HUES64 (cell line): Measurements from ENCODE around the gene PIGO.
A peak's percentile ranks its signal among the peaks of the same experiment; 100 is the strongest.

Experiments used
- H3K27ac ChIP-seq: 2 replicates; pipeline ENCODE4 v1.7.0; 2013; ENCODE audit warnings: low read depth, low read length, inconsistent platforms
- H3K27me3 ChIP-seq: 2 replicates; pipeline ENCODE4 v1.6.1; 2013; ENCODE audit warnings: mild to moderate bottlenecking, low read length; ENCODE audit not compliant: insufficient read depth
- H3K36me3 ChIP-seq: 2 replicates; pipeline ENCODE4 v1.6.1; 2013; ENCODE audit warnings: mild to moderate bottlenecking, low read length; ENCODE audit not compliant: insufficient read depth
- H3K4me1 ChIP-seq: 2 replicates; pipeline ENCODE4 v1.6.1; 2013; ENCODE audit warnings: mild to moderate bottlenecking, low read length, moderate library complexity; ENCODE audit not compliant: insufficient read depth
- H3K4me3 ChIP-seq: 2 replicates; pipeline ENCODE4 v1.5.1; 2013; ENCODE audit warnings: mild to moderate bottlenecking, low read length, moderate library complexity
- H3K9ac ChIP-seq: 2 replicates; pipeline ENCODE4 v1.6.1; 2013; ENCODE audit warnings: mild to moderate bottlenecking, low read depth, low read length
- H3K9me3 ChIP-seq: 2 replicates; pipeline ENCODE4 v1.6.1; 2013; ENCODE audit warnings: low read depth, low read length; ENCODE audit not compliant: insufficient read depth
- WGBS: fragments of 150-250, 120-280 bp; methylation state at CpG from one replicate; pipeline ENCODE4 v1.1.7; 2013; ENCODE audit warnings: missing lambda C conversion rate; 5-methylcytosine and 5-hydroxymethylcytosine counted together

PIGO gene

DNA sequence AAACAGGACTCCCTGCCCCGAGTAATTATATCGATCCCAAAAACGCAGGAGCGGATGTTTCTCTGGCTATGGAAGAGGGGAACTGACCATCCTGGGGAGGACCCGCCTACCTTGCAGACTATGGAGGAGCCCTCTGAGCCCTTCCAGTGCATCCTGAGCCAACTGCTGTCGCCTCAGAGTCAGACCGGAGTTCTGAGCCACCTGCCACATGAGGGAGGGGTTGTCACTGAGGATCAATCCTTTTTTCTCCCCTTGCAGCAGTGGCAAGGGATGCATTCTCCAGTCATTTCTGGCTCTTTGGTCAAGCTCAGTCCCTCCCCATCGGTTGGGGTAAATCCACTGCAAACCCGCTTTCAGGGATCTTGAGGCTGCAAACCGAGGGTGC is 17.4 kb downstream of the PIGO start:
- Histone ChIP-seq H3K4me3 (peak overlapping the region; percentile 96), H3K27me3 (no peaks in the 10 kb centered on the region)

GRCh38 chr9:35078066-35078465 is 18.3 kb downstream of the PIGO start:
- Histone ChIP-seq H3K9me3 (no peaks in the 10 kb centered on the region), H3K9ac (peak overlapping the region; percentile 96; the same call in 1 of the 2 replicates), H3K4me1 (peaks cover 6% of the 10 kb centered on the region; the same call in 1 of the 2 replicates), H3K27ac (no peak overlapping the region), H3K27me3 (no peaks in the 10 kb centered on the region), H3K4me3 (peak overlapping the region; percentile 96), H3K36me3 (peaks cover 49% of the 10 kb centered on the region)
- 81% methylated on average over 4 of the region's 4 CpGs for WGBS

More for the DNA sequence above, 17.4 kb downstream of the PIGO start:
- 9% methylated on average over 10 of the region's 10 CpGs for WGBS
- H3K9me3 ChIP-seq = no peaks in the 10 kb centered on the region
- H3K9ac ChIP-seq = peak overlapping the region; percentile 96
- peaks cover 40% of the 10 kb centered on the region for H3K36me3 ChIP-seq
- H3K4me1 ChIP-seq = peaks cover 6% of the 10 kb centered on the region; the same call in 1 of the 2 replicates
- H3K27ac ChIP-seq = peak overlapping the region; percentile 93

DNA sequence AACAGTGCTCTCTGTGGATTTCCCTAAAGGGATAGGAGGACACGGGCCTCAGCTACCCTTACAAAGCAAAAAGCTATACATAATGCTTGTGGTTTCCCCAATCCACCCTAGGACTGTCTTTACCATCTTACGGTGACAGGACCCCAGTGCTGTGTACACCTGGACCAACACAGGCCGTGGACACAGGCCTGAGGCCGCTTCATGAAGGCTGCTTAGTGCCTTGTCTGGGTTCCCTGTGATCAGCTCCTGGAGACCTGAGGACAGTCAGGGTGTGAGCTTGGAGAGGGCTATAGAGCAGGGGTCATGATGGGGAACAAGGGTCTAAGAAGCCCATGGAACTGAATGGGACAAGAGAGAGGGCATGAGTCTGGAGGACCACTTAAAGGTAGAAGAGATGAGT is 19.5 kb downstream of the PIGO start:
- WGBS = 92% methylated on average over 4 of the region's 4 CpGs
- H3K4me3 ChIP-seq = no peak overlapping the region
- peaks cover 49% of the 10 kb centered on the region for H3K36me3 ChIP-seq
- peaks cover 6% of the 10 kb centered on the region; the same call in 1 of the 2 replicates for H3K4me1 ChIP-seq
- H3K9ac ChIP-seq = no peak overlapping the region
- no peak overlapping the region for H3K27ac ChIP-seq
- no peaks in the 10 kb centered on the region for H3K27me3 ChIP-seq
- no peaks in the 10 kb centered on the region for H3K9me3 ChIP-seq

DNA sequence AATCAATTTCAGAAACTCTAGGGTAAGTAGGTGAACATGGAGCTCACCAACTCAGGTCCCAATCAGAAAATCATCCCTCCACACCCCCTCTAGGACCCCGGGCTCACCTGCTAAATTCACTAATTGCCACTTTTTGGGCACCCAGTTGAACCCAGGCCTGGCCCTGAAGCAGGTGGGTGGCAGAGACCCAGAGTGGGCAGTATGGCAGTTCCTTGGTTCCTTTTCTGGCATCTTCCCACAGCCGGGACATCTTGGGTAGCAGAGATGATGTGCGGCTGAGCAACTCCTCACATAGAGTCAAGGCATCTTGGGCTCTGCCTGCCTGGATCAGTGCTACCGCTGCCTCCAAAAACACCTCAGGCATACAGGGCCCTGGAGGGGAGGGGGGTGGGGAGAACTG is 21.0 kb downstream of the PIGO start:
- Histone ChIP-seq H3K9ac (no peak overlapping the region), H3K4me3 (no peak overlapping the region), H3K4me1 (peaks cover 13% of the 10 kb centered on the region), H3K9me3 (no peaks in the 10 kb centered on the region), H3K36me3 (peaks cover 54% of the 10 kb centered on the region), H3K27ac (no peak overlapping the region), H3K27me3 (no peaks in the 10 kb centered on the region)
- 96% methylated on average over 3 of the region's 4 CpGs for WGBS

GRCh38 chr9:35074791-35075190 is 21.6 kb downstream of the PIGO start:
- no peak overlapping the region for H3K4me3 ChIP-seq
- no peaks in the 10 kb centered on the region for H3K27me3 ChIP-seq
- peaks cover 58% of the 10 kb centered on the region for H3K36me3 ChIP-seq
- H3K4me1 ChIP-seq = peaks cover 19% of the 10 kb centered on the region
- no peak overlapping the region for H3K27ac ChIP-seq
- H3K9ac ChIP-seq = no peak overlapping the region
- 96% methylated on average over 8 of the region's 8 CpGs for WGBS
- no peaks in the 10 kb centered on the region for H3K9me3 ChIP-seq

- peaks cover 59% of the 10 kb centered on the region for H3K36me3 ChIP-seq
- no peaks in the 10 kb centered on the region for H3K9me3 ChIP-seq
- H3K4me3 ChIP-seq = no peak overlapping the region
- H3K27me3 ChIP-seq = no peaks in the 10 kb centered on the region
- H3K27ac ChIP-seq = no peak overlapping the region
- H3K4me1 ChIP-seq = peaks cover 21% of the 10 kb centered on the region
- 95% methylated on average over 6 of the region's 6 CpGs for WGBS
- H3K9ac ChIP-seq = no peak overlapping the region
Measured at GRCh38 chr9:35074141-35074540, 22.2 kb downstream of the PIGO start.

- Histone ChIP-seq H3K4me3 (peak overlapping the region; percentile 29), H3K4me1 (peaks cover 15% of the 10 kb centered on the region), H3K9ac (peak overlapping the region; percentile 49), H3K27ac (peak overlapping the region; percentile 62), H3K27me3 (no peaks in the 10 kb centered on the region), H3K9me3 (no peaks in the 10 kb centered on the region), H3K36me3 (peaks cover 68% of the 10 kb centered on the region)
- WGBS = no CpG with 5 or more reads among the region's 2 CpGs
Measured at GRCh38 chr9:35073279-35073612, 23.1 kb downstream of the PIGO start.

- peaks cover 69% of the 10 kb centered on the region for H3K36me3 ChIP-seq
- 6% methylated on average over 54 of the region's 54 CpGs for WGBS
- H3K9me3 ChIP-seq = no peaks in the 10 kb centered on the region
- peaks cover 15% of the 10 kb centered on the region for H3K4me1 ChIP-seq
- H3K27me3 ChIP-seq = no peaks in the 10 kb centered on the region
- peak within 1 kb of the TSS; percentile 96 for H3K9ac ChIP-seq
- peak within 1 kb of the TSS; percentile 100 for H3K27ac ChIP-seq
- peak within 1 kb of the TSS; percentile 94 for H3K4me3 ChIP-seq
Measured at GRCh38 chr9:35072461-35073278, 23.7 kb downstream of the PIGO start, which contains the start of gene VCP. Gene VCP, minus strand, starts transcription at chr9:35072625. Its CDS starts 272 bp downstream, at chr9:35072353.

DNA sequence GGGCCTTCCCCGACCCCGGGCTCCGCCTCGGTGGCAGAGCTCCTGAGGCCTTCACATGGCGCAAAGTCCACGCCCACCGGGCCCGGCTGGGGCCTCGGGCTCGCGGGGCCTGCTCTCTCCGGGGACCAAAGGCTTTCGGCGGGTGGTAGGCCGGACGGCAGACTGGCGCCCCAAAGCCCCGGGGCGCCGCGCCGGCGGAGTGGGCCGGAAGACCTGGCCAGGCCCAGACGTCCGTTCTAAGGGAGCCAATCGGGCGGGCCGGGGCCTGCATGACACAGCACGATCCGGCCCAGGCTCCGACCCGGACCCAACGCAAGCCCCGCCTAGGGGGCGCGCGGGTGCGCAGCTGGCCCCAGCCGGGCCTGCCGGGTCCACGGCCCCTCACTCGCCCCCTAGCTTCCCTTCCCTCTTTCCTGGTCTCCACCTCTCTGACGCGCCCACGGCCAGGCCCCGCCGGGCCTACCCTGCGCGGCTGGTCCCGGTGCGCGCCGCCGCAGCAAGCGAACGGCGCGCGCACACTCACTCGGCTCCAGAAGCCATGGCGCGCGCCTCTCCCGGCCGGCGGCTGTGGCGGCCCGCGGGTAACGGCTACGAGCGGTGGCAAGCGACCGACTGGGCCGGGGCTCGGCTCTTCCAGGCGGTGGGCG is 24.5 kb downstream of the PIGO start:
- H3K4me1 ChIP-seq = peaks cover 15% of the 10 kb centered on the region
- peak overlapping the region; percentile 100 for H3K27ac ChIP-seq
- H3K36me3 ChIP-seq = peaks cover 69% of the 10 kb centered on the region
- H3K9ac ChIP-seq = peak overlapping the region; percentile 96
- under 1% methylated on average over 79 of the region's 79 CpGs for WGBS
- no peaks in the 10 kb centered on the region for H3K9me3 ChIP-seq
- H3K27me3 ChIP-seq = no peaks in the 10 kb centered on the region
- peak overlapping the region; percentile 94 for H3K4me3 ChIP-seq

GRCh38 chr9:35070823-35071813 is 25.3 kb downstream of the PIGO start:
- peaks cover 15% of the 10 kb centered on the region for H3K4me1 ChIP-seq
- H3K36me3 ChIP-seq = peaks cover 69% of the 10 kb centered on the region
- H3K9ac ChIP-seq = peak overlapping the region; percentile 96
- H3K27ac ChIP-seq = peak overlapping the region; percentile 100
- no peaks in the 10 kb centered on the region for H3K27me3 ChIP-seq
- H3K4me3 ChIP-seq = peak overlapping the region; percentile 94
- no peaks in the 10 kb centered on the region for H3K9me3 ChIP-seq
- WGBS = 1% methylated on average over 19 of the region's 20 CpGs
